Left colon (tissue), 2 donors: ENCODE data around the gene FBLL1. TPM values are rescaled to one million over a fixed set of nuclear protein-coding genes. Genes with fewer than 3 reads are reported as not detected.

ENCODE experiments used
- microRNA-seq, 2 donors: library from miRNA; unstranded; fragments of <30 nt; microRNA quantifications; one replicate each; pipeline versions ENCODE4 v1.1.0 to v1.2.0, GENCODE V29; 2020
- total RNA-seq, 2 donors: library from RNA; stranded (reverse); fragmentation: NEBNext Ultra II Directional; extraction: Animal tissue kit (Norgen Biotek cat#: 25700); gene quantifications; one replicate each; pipeline ENCODE4 v1.2.1, GENCODE V29; 2021
- donor health status: DM: no; HTN: no; CAD: no.
- donor health status: DM: yes; HTN: yes; CAD: no.

FBLL1 gene
- total RNA-seq, 2 donors from 2014 or later, result not detected

Small RNA genes lying within 50 kb of the gene (microRNA-seq; reads per million reads assigned to microRNA genes)
- gene MIR103A1 (0 reads per million in 2 donors), gene MIR103B1 (0 reads per million in 2 donors)

Other genes starting within 250 kb of the FBLL1 start
- gene WWC1, start 237.7 kb upstream of the FBLL1 start, total RNA-seq, result 10 to 100 TPM; 18.7 to 38.3 TPM
- 10 to 100 TPM; 58.1 to 71.9 TPM for gene RARS1, start 42.8 kb upstream of the FBLL1 start, total RNA-seq
- gene PANK3, start 50.1 kb downstream of the FBLL1 start, total RNA-seq, result 100 to 1,000 TPM; 142 to 166 TPM